Activated CD8-positive, alpha-beta memory T cell treated with anti-CD3 and anti-CD28 coated beads for 4 hours (primary cell): ENCODE data around the gene PKIB.
"Not testable (repeated sequence)": the region's sequence is repeated elsewhere in the genome, so short reads cannot be mapped to it uniquely, and the experiment has no call there.

ENCODE experiments used
- DNase-seq, 2 donors: peaks; one replicate each; pipeline ENCODE4 v3.0.0-alpha.2; 2020; ENCODE audit warnings: low read depth in 2 of 2

Gene PKIB

DNA sequence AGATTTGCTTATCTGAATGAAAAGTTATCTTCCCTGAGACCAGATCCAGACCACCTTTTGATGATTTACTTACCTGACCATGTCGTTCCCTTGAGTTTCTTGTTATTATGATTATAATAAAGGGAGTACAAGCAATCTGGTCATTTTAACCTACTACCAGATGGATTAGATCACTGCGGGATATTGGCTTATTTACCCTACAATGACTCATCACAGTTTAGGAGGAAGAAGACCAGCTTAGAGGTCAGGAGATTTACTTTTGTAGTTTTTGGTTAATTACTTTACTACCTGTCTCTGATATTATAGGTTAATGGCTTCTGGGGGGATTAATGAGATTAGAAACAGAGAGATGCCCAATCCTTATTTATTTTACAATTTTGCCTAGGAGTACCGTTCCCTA, 10.7 kb downstream of the PKIB start:
- no peak for DNase-seq

DNA sequence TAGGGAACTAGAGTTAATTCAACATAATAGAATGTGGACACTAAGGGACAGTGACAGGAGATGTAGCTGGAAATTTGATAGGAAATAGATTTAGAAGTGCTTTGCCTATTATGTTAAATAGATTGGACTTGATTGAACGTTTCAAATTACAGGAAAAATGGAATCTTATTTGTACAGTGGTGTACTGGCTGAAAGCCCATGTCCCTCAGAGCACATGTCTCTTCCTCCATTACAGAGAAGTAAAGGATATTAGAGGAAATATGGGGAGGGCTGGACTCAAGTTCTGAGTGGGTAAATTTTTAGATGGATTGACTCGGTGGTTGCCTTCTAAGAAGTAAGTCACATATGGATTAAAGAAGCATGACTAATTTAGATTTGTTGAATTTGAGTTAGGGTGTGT, 11.4 kb downstream of the PKIB start:
- DNase-seq: no peak

DNA sequence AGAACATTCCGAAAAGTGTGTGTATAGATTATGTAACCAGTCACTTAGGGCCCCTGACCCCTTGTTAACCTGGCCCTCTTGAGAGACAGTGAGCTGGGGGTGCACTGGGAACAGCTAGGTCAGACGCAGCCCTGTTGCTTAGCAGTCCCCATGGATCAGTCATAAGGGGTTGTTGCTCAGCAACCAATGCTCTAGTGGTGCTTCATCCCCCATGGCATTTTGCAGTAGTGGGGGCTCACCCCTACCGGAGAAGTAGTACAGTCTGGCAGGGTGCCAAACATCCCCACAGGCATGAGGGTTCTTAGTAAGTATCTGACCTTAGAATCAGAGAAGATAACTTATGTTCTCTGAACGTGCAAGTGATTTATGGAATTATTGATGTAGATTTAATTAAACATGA, 12.3 kb downstream of the PKIB start:
- no peak for DNase-seq

DNA sequence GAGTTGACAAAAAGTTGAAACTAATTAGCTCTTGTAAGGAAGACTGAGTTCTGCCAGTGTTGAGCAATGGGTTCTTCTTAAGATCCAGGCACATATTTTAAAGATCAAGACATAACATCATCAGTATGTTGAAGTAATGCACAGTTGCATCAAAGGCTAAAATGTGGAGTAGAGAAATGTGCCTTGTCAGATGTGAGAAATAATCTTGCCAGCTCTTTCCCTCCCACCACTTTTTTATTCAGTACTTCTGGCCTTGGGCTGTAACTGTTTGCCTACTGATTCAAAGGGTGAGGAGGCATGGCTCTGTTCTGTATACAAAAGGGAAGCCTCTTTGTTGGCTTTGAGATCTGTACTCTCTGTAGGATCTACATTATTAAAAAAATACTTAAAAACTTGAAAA, 13.1 kb downstream of the PKIB start:
- DNase-seq: no peak

GRCh38 chr6:122624853-122625252, 14.6 kb downstream of the PKIB start:
- DNase-seq: no peak

GRCh38 chr6:122628714-122629113, 18.5 kb downstream of the PKIB start:
- DNase-seq: no peak

DNA sequence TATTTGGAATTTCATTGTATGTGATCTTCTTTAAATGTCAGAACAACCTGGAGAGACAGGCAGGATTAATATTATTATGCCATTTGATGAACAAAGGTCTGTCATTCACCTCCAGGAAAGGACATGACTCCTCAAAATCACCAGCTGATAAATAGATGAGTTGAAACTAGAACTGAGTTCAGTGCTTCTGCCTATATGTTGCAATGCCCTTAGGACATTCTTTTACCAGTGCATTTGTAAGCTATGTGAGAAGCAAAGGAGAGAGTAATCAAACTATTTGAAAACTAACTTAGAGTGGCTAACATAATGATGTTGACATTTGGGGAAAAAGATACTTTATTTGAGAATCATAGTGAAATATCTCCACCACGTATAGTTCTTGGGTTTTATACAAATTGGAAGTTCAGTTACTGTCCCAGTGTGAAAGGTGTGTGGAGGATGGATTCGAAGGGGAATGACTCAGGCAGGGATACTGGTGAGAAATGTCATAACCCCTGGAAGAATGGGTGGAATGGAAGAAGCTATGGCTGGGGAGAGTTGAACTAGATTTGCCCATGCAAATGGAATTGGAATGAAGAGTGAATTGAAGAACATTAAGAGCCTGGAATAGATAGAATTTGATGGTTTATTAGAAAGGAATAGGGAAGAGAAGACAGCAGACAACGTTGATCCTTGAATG, 21.5 kb downstream of the PKIB start:
- no peak for DNase-seq

GRCh38 chr6:122640366-122640765, 30.2 kb downstream of the PKIB start:
- DNase-seq: no peak

- DNase-seq: no peak
These were observed 31.6 kb downstream of the PKIB start for GRCh38 chr6:122641819-122642218.

GRCh38 chr6:122642604-122643003, 32.4 kb downstream of the PKIB start:
- not testable (repeated sequence) for DNase-seq

DNA sequence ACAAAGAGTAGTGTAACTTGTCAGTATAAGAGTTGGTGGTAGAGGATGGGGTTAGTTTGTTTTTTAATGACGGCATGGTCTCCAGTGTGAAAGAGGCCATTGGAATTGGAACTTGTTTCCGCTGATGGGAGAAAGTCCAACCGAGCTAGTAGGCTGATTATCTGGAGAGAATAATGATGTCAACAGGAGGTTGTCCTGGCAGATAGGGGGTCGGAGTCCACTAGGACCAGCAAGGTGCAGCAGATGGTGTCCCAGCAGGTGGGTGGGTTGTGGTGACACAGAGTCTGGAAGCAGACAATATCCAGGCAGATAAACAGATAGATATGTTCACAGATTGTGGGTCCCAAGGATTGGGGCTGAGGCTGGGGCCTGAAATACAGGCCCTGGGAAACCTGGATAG, 35.1 kb downstream of the PKIB start:
- no peak for DNase-seq

GRCh38 chr6:122647765-122648164, 37.6 kb downstream of the PKIB start:
- DNase-seq: no peak

DNA sequence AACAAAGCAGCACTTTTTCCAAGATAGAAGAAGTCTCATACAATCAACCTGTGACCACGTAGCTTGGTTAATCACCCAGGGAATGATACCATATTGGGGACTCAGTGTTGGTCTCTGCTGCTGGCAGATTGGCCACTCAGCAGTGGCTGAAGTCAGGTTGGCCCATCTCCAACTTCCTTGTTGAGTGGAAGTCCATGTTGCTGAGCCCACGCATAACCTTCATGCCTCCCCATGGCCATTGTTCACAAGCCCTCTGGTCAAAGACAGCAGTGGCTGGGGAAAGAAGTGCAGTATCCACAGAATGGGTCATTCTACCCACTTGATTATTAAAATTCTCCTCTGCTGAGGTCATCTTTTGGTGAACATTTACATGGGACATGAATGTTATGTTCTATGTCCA, 38.5 kb downstream of the PKIB start:
- DNase-seq: no peak

DNA sequence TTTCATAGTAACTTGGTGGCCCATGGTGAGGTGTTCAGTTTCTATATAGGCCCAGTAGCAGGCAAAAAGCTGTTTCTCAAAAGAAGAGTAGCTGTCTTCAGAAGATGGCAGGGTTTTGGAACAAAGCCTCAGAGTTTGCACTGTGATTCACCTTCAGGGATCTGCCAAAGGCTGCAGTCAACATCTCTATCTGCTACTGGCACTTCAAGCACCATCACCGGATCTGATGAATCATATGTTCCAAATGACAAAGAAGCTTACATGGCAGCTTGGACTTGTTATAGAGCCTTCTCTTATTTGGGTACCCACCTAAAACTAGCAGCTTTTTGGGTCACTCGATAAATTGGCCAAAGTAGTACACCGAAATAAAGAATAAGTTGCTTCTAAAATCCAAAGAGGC, 39.5 kb downstream of the PKIB start:
- no peak for DNase-seq

DNA sequence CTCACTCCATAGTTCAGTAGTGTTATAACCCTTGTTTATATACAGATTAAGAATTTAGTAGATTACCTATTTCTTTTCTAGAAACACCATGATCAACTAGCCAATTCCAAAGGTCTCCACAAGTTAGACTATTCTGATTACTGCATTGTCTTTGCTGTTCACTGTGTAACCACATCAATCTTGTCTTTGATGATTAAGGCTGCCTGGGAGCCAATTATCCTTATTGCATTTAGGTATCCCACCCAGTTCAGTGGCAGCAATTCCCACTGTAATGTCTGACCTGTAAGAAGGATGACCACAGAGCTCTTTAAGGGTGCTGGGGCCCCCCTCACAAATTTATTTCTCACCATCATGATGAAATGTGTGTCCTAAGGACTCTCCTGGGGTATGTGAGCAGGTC, 40.2 kb downstream of the PKIB start:
- no peak for DNase-seq

DNA sequence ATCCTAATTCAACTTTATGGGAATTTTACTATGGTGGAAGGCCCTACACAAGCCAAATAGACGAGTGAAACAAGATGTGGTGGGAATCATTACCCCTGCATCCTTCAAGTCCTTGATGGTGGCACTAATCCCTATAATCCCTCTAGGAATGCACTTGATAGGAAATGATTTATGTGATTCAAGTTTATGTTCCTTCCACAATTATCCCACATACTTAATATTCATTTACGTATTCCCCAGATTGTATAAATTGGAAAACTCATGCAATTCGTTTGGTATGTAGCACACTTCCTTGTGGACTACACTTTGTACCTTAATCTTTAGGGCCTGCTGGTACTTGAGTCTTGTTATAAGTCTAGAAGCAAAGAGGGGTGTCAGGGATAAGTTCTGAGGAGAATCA, 40.8 kb downstream of the PKIB start:
- DNase-seq: no peak

- no peak for DNase-seq
These were observed 41.4 kb downstream of the PKIB start for GRCh38 chr6:122651604-122652003.

GRCh38 chr6:122652431-122652830, 42.2 kb downstream of the PKIB start:
- no peak for DNase-seq

DNA sequence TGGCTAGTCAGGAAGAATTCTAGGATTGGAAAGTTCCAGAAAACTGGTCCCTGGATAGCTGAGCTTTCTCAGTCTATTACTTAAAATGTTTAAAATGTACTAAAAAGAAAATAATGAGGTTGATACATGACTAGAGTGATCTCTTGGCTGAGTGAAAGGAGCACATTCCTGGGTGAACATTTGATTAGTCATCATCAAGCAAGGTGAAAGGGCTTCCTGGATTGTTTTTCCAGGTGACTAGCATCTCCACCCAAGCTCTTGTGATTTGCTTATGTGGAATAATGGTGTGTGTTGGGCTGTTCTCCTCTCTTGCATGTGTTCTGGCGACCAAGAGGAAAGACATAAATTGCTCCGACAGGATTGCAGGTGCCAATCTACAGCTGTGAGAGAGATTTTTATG, 42.9 kb downstream of the PKIB start:
- DNase-seq: no peak

GRCh38 chr6:122654012-122654411, 43.8 kb downstream of the PKIB start:
- no peak for DNase-seq

DNA sequence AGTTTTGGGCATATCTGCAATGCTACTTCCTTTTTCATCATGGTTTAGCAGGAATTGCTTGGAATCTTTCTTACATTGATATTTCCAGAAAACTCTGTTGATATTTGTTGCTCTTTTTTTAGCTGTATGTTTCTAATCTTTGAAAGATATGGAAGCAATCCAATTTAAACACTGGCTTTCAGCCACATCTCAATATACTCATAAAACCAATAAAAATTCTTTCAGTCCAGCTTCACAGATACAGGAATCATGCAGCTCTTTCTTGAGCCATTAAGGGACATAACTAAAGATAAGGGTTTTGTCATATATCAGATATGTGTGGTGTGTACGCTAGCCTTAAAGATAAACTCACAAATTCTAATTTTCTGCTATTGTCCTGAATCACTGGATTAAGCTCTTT, 47.4 kb downstream of the PKIB start:
- DNase-seq: no peak

GRCh38 chr6:122660296-122660695, 50.1 kb downstream of the PKIB start:
- no peak for DNase-seq

DNA sequence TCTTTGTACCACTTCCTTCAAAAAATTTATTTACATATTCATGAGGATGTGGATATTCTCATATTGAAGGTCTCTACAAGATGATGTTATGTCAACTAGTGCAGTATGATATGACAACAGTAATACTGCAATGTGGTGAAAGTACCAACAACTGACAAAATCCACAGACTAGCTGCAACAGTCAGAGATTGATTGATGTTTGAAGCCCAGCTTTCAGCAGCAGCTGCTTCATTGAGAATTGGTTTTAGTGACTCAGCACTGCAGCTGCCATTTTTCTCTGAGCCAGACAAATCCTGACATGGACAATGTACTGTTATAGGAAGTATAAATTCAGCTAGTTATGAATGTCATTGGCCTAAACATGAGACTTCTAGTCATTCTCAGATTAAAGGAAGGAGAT, 53.8 kb downstream of the PKIB start:
- DNase-seq: no peak

GRCh38 chr6:122665929-122666328, 55.7 kb downstream of the PKIB start:
- DNase-seq: no peak
